H9 (cell line): ENCODE data around the gene KCTD21. TPM values are rescaled to one million over a fixed set of nuclear protein-coding genes. Genes with fewer than 3 reads are reported as not detected.

Experiments used
- DNase-seq: peaks from one replicate; pipeline ENCODE4 v3.0.0-alpha.2; 2017
- H2AFZ ChIP-seq: one replicate; pipeline ENCODE4 v1.6.1; 2013; ENCODE audit warnings: mild to moderate bottlenecking, low read length, control low read depth, moderate library complexity
- H2AK5ac ChIP-seq: 2 replicates; pipeline ENCODE4 v1.6.1; 2013; ENCODE audit warnings: low read length, control low read depth, mixed read lengths; ENCODE audit not compliant: insufficient read length
- H2BK120ac ChIP-seq: one replicate; pipeline ENCODE4 v1.6.1; 2013; ENCODE audit warnings: low read depth, mild to moderate bottlenecking, low read length, control low read depth, inconsistent platforms; ENCODE audit not compliant: poor library complexity, severe bottlenecking
- H2BK12ac ChIP-seq: 2 replicates; pipeline ENCODE4 v1.6.1; 2013; ENCODE audit warnings: low read length, control low read depth, mixed read lengths, low read depth; ENCODE audit not compliant: insufficient read length
- H2BK15ac ChIP-seq: 2 replicates; pipeline ENCODE4 v1.6.1; 2013; ENCODE audit warnings: low read depth, low read length, control low read depth
- H2BK20ac ChIP-seq: one replicate; pipeline ENCODE4 v1.6.1; 2013; ENCODE audit warnings: low read depth, mild to moderate bottlenecking, low read length, control low read depth, inconsistent platforms; ENCODE audit not compliant: poor library complexity, severe bottlenecking
- H2BK5ac ChIP-seq: 2 replicates; pipeline ENCODE4 v1.6.1; 2013; ENCODE audit warnings: low read length, control low read depth, mixed read lengths; ENCODE audit not compliant: insufficient read length
- H3K14ac ChIP-seq: 2 replicates; pipeline ENCODE4 v1.6.1; 2013; ENCODE audit warnings: low read length, control low read depth; ENCODE audit not compliant: insufficient read depth
- H3K18ac ChIP-seq: 2 replicates; pipeline ENCODE4 v1.6.1; 2013; ENCODE audit warnings: low read depth, mild to moderate bottlenecking, mixed read lengths, low read length, control low read depth; ENCODE audit not compliant: insufficient read length
- H3K23ac ChIP-seq: 2 replicates; pipeline ENCODE4 v1.6.1; 2013; ENCODE audit warnings: low read length, control low read depth, mixed read lengths, low read depth; ENCODE audit not compliant: insufficient read length
- H3K23me2 ChIP-seq: 2 replicates; pipeline ENCODE4 v1.6.1; 2013; ENCODE audit warnings: low read depth, mild to moderate bottlenecking, mixed read lengths, low read length, control low read depth; ENCODE audit not compliant: insufficient read length, poor library complexity, severe bottlenecking
- H3K27ac ChIP-seq: 2 replicates; pipeline ENCODE4 v1.5.1; 2013; ENCODE audit warnings: low read length, control low read depth, mixed read lengths, low read depth; ENCODE audit not compliant: insufficient read length
- H3K27me3 ChIP-seq: 2 replicates; pipeline ENCODE4 v1.6.1; 2013; ENCODE audit warnings: low read length, control low read depth, inconsistent platforms; ENCODE audit not compliant: insufficient read depth
- H3K4ac ChIP-seq: 2 replicates; pipeline ENCODE4 v1.6.1; 2013; ENCODE audit warnings: low read depth, mild to moderate bottlenecking, control low read depth, inconsistent platforms, low read length, moderate library complexity
- H3K4me1 ChIP-seq: 2 replicates; pipeline ENCODE4 v1.6.1; 2013; ENCODE audit warnings: low read length, control low read depth, inconsistent platforms; ENCODE audit not compliant: insufficient read depth
- H3K4me2 ChIP-seq: 2 replicates; pipeline ENCODE4 v1.6.1; 2013; ENCODE audit warnings: low read length, control low read depth, mixed read lengths; ENCODE audit not compliant: insufficient read length, insufficient read depth
- H3K56ac ChIP-seq: 2 replicates; pipeline ENCODE4 v1.6.1; 2013; ENCODE audit warnings: low read depth, mild to moderate bottlenecking, mixed read lengths, low read length, control low read depth; ENCODE audit not compliant: insufficient read length
- H3K79me1 ChIP-seq: 2 replicates; pipeline ENCODE4 v1.6.1; 2013; ENCODE audit warnings: low read depth, mild to moderate bottlenecking, moderate library complexity, low read length, control low read depth, inconsistent platforms; ENCODE audit not compliant: insufficient read depth, poor library complexity, severe bottlenecking
- H3K79me2 ChIP-seq: 2 replicates; pipeline ENCODE4 v1.6.1; 2013; ENCODE audit warnings: low read length, control low read depth, inconsistent platforms; ENCODE audit not compliant: insufficient read depth
- H3K9ac ChIP-seq: 2 replicates; pipeline ENCODE4 v1.6.1; 2013; ENCODE audit warnings: low read length, control low read depth, mixed read lengths; ENCODE audit not compliant: insufficient read length; ENCODE audit errors: extremely low read depth
- H3K9me3 ChIP-seq: one replicate; pipeline ENCODE4 v1.6.1; 2013; ENCODE audit warnings: low read depth, low read length, inconsistent platforms; ENCODE audit not compliant: control insufficient read depth
- H3T11ph ChIP-seq: one replicate; pipeline ENCODE4 v1.6.1; 2013; ENCODE audit warnings: mild to moderate bottlenecking, low read length, control low read depth, inconsistent platforms
- H4K20me1 ChIP-seq: one replicate; pipeline ENCODE4 v1.6.1; 2013; ENCODE audit not compliant: control insufficient read depth, insufficient read length, insufficient read depth
- H4K5ac ChIP-seq: 2 replicates; pipeline ENCODE4 v1.6.1; 2013; ENCODE audit warnings: low read depth, mild to moderate bottlenecking, mixed read lengths, low read length, control low read depth; ENCODE audit not compliant: insufficient read length
- H4K8ac ChIP-seq: replicated peaks from 2 replicates; pipeline ENCODE4 v1.6.1; 2013; ENCODE audit warnings: low read length, control low read depth, mixed read lengths, low read depth; ENCODE audit not compliant: insufficient read length
- H4K91ac ChIP-seq: 2 replicates; pipeline ENCODE4 v1.6.1; 2013; ENCODE audit warnings: low read depth, mild to moderate bottlenecking, moderate library complexity, mixed read lengths, low read length, control low read depth; ENCODE audit not compliant: insufficient read length
- H3K27ac Mint-ChIP-seq, 3 experiments: 2 replicates in 2 of 3; 3 replicates in 1 of 3; pipeline ENCODE4 v1.8.0; 2020 to 2021; ENCODE audit warnings: mixed read lengths in 3 of 3, mild to moderate bottlenecking in 1 of 3, moderate library complexity in 1 of 3
- H3K27me3 Mint-ChIP-seq: 2 replicates; pipeline ENCODE4 v1.8.0; 2021; ENCODE audit warnings: low read depth, mild to moderate bottlenecking, moderate library complexity, mixed read lengths
- H3K36me3 Mint-ChIP-seq, 3 experiments: 2 replicates in 2 of 3; 3 replicates in 1 of 3; pipeline ENCODE4 v1.8.0; 2020 to 2021; ENCODE audit warnings: low read depth in 3 of 3, mixed read lengths in 3 of 3; ENCODE audit not compliant: insufficient read depth in 1 of 3
- H3K4me1 Mint-ChIP-seq, 2 experiments: 2 replicates each; pipeline ENCODE4 v1.8.0; 2020; ENCODE audit warnings: mixed read lengths in 2 of 2
- H3K4me3 Mint-ChIP-seq, 2 experiments: 2 replicates in 1 of 2; 3 replicates in 1 of 2; pipeline ENCODE4 v1.8.0; 2020 to 2021; ENCODE audit warnings: mild to moderate bottlenecking in 2 of 2, mixed read lengths in 2 of 2, moderate library complexity in 1 of 2
- H3K9me3 Mint-ChIP-seq, 2 experiments: 2 replicates in 1 of 2; 3 replicates in 1 of 2; pipeline ENCODE4 v1.8.0; 2020; ENCODE audit warnings: mild to moderate bottlenecking in 2 of 2, mixed read lengths in 2 of 2, moderate library complexity in 1 of 2
- CTCF ChIP-seq: fragments of 200-600 bp; sonication (generic); conservative IDR thresholded peaks from 3 replicates; pipeline ENCODE4 v1.8.0; 2021; ENCODE audit warnings: antibody characterized with exemption, mild to moderate bottlenecking
- WGBS: extraction: QIAGEN DNeasy Blood & Tissue Kit; methylation state at CpG from one replicate; pipeline ENCODE4 v1.1.7; 2013; ENCODE audit warnings: missing lambda C conversion rate, low lambda C conversion rate, mixed read lengths; ENCODE audit not compliant: insufficient read length; ENCODE audit errors: extremely low coverage; 5-methylcytosine and 5-hydroxymethylcytosine counted together
- total RNA-seq: library from RNA; stranded (reverse); gene quantifications from 2 replicates; pipeline ENCODE4 v1.2.1, GENCODE V29; 2021

KCTD21 gene
- total RNA-seq, 1 experiment from 2014 or later: 4.0 TPM

GRCh38 chr11:78224506-78224905, 36.1 kb upstream of the KCTD21 start:
- Histone ChIP-seq H3K4ac (no peak overlapping the region), H2BK5ac (no peak overlapping the region), H4K8ac (no peak overlapping the region), H3K9me3 (no peaks in the 10 kb centered on the region), H2AFZ (no peak overlapping the region), H2BK120ac (no peak overlapping the region), H3K27ac (no peak overlapping the region), H4K5ac (no peak overlapping the region), H3K27me3 (no peaks in the 10 kb centered on the region), H3K56ac (no peak overlapping the region), H2AK5ac (no peak overlapping the region), H3K18ac (no peak overlapping the region), H4K20me1 (no peaks in the 10 kb centered on the region), H3T11ph (no peak overlapping the region), H3K79me2 (no peaks in the 10 kb centered on the region), H3K23me2 (no peaks in the 10 kb centered on the region), H3K4me1 (peaks cover 2% of the 10 kb centered on the region; the same call in 1 of the 2 replicates), H3K79me1 (no peaks in the 10 kb centered on the region), H2BK15ac (no peak overlapping the region), H4K91ac (no peak overlapping the region), H2BK20ac (no peak overlapping the region), H3K9ac (no peak overlapping the region), H3K4me2 (no peak overlapping the region), H3K14ac (no peak overlapping the region), H2BK12ac (no peak overlapping the region), H3K23ac (no peak overlapping the region)
- no peak overlapping the region for H3K4me3 Mint-ChIP-seq
- H3K4me1 Mint-ChIP-seq: no peaks in the 10 kb centered on the region
- no peaks in the 10 kb centered on the region for H3K9me3 Mint-ChIP-seq
- peaks cover 0 to 19% (median 11%) of the 10 kb centered on the region in 3 experiments; a peak in 4 of 7 replicates for H3K36me3 Mint-ChIP-seq
- no peaks in the 10 kb centered on the region for H3K27me3 Mint-ChIP-seq
- WGBS: no CpG with 5 or more reads among the region's 4 CpGs
- TF ChIP-seq CTCF: no peak
- H3K27ac Mint-ChIP-seq: no peak overlapping the region
- DNase-seq: no peak
